GM12864 (cell line): Measurements from ENCODE around the gene C18orf63.
"Not testable (repeated sequence)": the region's sequence is repeated elsewhere in the genome, so short reads cannot be mapped to it uniquely, and the experiment has no call there.

Experiments
- DNase-seq: peaks from one replicate; pipeline ENCODE4 v3.0.0-alpha.2; 2011; ENCODE audit warnings: low read depth
- H3K4me3 ChIP-seq: 2 replicates; pipeline ENCODE4 v1.5.1; 2011; ENCODE audit warnings: mild to moderate bottlenecking, low read depth, low read length, control low read depth
- CTCF ChIP-seq: IDR thresholded peaks from 2 replicates; pipeline ENCODE4 v1.5.1; 2011; ENCODE audit warnings: low read depth, mild to moderate bottlenecking, moderate library complexity, low read length, control low read depth, inconsistent platforms; ENCODE audit errors: missing control alignments

Gene C18orf63

GRCh38 chr18:74316257-74317170 lies 875 bp downstream of the C18orf63 start:
- no peak overlapping the region for H3K4me3 ChIP-seq
- TF ChIP-seq CTCF, result no peak
- DNase-seq, result no peak

- H3K4me3 ChIP-seq, result no peak overlapping the region
- no peak for DNase-seq
- no peak for TF ChIP-seq CTCF
Measured at GRCh38 chr18:74326231-74326630, 10.6 kb downstream of the C18orf63 start.

GRCh38 chr18:74326791-74327190 lies 11.2 kb downstream of the C18orf63 start:
- DNase-seq, H3K4me3 ChIP-seq: not testable (repeated sequence)

GRCh38 chr18:74328206-74328605 lies 12.6 kb downstream of the C18orf63 start:
- H3K4me3 ChIP-seq, result no peak overlapping the region
- TF ChIP-seq CTCF, result no peak
- DNase-seq, result no peak

GRCh38 chr18:74329688-74330205 lies 14.1 kb downstream of the C18orf63 start:
- TF ChIP-seq CTCF, result no peak
- no peak overlapping the region for H3K4me3 ChIP-seq
- no peak for DNase-seq

GRCh38 chr18:74331404-74331803 lies 15.8 kb downstream of the C18orf63 start:
- no peak for DNase-seq
- H3K4me3 ChIP-seq, result no peak overlapping the region
- peak; percentile 38 for TF ChIP-seq CTCF

GRCh38 chr18:74333091-74333490 lies 17.5 kb downstream of the C18orf63 start:
- no peak for DNase-seq
- no peak for TF ChIP-seq CTCF
- no peak overlapping the region for H3K4me3 ChIP-seq
